Keratinocyte (primary cell): ENCODE data around the gene DHFR.

Source experiments
- EZH2 ChIP-seq: IDR thresholded peaks from one replicate; pipeline ENCODE4 v1.6.1; 2012; ENCODE audit warnings: inconsistent platforms, mild to moderate bottlenecking, low read length, moderate library complexity
- TF ChIP-seq, protein P1 (sequence below), 3 experiments: IDR thresholded peaks in 1 of 3; conservative IDR thresholded peaks in 1 of 3; optimal IDR thresholded peaks in 1 of 3; 2 replicates in 2 of 3; 3 replicates in 1 of 3; pipeline versions ENCODE3 to v1.5.1; 2011; ENCODE audit warnings: low read length in 3 of 3, mild to moderate bottlenecking in 3 of 3, moderate library complexity in 2 of 3, control low read depth in 1 of 3, inconsistent platforms in 1 of 3; ENCODE audit not compliant: insufficient read depth in 2 of 3; ENCODE audit errors: extremely low read depth in 1 of 3

DNA sequence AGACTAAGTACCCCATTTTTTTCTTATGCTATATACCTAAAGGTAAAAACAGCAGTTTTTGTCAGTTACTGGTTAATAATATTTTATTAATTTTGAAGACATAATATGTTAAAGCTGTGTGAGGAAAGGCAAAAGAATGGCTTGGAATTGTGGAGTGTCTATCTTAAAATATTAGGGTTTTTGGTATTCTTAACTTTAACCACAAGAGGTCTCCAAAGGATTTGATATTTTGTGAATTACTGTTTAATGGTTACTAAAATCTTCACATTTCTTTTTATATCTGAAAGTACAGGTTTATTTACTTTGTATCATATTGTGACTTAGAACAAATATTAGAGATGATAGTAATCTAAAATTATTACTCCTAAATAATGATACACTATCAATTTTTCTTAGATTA is 32.0 kb upstream of the DHFR start:
- TF ChIP-seq, protein P1, sequence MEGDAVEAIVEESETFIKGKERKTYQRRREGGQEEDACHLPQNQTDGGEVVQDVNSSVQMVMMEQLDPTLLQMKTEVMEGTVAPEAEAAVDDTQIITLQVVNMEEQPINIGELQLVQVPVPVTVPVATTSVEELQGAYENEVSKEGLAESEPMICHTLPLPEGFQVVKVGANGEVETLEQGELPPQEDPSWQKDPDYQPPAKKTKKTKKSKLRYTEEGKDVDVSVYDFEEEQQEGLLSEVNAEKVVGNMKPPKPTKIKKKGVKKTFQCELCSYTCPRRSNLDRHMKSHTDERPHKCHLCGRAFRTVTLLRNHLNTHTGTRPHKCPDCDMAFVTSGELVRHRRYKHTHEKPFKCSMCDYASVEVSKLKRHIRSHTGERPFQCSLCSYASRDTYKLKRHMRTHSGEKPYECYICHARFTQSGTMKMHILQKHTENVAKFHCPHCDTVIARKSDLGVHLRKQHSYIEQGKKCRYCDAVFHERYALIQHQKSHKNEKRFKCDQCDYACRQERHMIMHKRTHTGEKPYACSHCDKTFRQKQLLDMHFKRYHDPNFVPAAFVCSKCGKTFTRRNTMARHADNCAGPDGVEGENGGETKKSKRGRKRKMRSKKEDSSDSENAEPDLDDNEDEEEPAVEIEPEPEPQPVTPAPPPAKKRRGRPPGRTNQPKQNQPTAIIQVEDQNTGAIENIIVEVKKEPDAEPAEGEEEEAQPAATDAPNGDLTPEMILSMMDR (optimal IDR thresholded peaks at IDR 0.05 in 1 of 3, IDR thresholded peaks at IDR 0.05 in 1 of 3, conservative IDR thresholded peaks at IDR 0.05 in 1 of 3; ENCODE audit: extremely low read depth in 1 of 3, insufficient read depth in 2 of 3, low read length in 3 of 3) = peak in 1 of 3 experiments; percentile 7
- TF ChIP-seq EZH2 = no peak
